ENCODE data around the gene NLRP13. TPM values are rescaled to one million over a fixed set of nuclear protein-coding genes. Genes with fewer than 3 reads are reported as not detected.

NLRP13 gene
- total and polyA plus RNA-seq, 9 of the 15 experiments (the other 6 are each of a cell fraction or from before 2014, with no cell fraction given) = not detected

DNA sequence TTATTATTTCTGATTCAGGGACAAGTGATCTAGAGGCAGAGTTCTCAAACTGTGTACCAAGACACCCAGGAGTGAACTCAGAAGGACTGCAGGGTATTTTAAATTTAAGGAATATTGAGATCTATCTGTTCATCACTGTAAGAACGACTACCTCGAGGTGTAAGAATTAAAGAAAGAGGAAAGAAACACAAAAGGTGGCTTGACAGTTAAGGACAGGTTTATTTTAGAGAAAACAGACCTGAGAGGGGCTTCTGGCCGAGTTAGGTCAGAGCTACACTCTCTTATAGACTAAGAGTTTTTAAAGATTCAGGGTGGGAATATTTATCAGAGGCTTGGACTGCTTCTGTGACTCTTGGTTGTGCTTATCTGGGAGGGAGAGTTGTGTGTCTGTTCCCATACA is 41.8 kb upstream of the NLRP13 start:
- H3K27ac ChIP-seq (ENCODE audit: extremely low read depth, low read depth, low read length) = no peak overlapping the region
- in situ Hi-C loops (cut with MboI) (no loop called here), intact Hi-C loops (cut with micrococcal nuclease) (no loop called here)
- no peak overlapping the region for H2AFZ ChIP-seq (ENCODE audit: low read depth, low read length)
- no peak overlapping the region for H3K9ac ChIP-seq (ENCODE audit: insufficient read depth in 1 of 2, low read depth in 2 of 2, low read length in 2 of 2)
- H3K9me1 ChIP-seq (ENCODE audit: control insufficient read depth, insufficient read depth, low read length) = no peaks in the 10 kb centered on the region
- TF ChIP-seq HLTF (IDR thresholded peaks at IDR 0.05) (peak; percentile 95), CHCHD3 (CRISPR knock-in tag; IDR thresholded peaks at IDR 0.05) (no peak), RBM25 (IDR thresholded peaks at IDR 0.05; ENCODE audit: low read depth, low read length, severe bottlenecking) (peak; percentile 48)
- no peaks in the 10 kb centered on the region for H4K20me1 ChIP-seq (replicated peaks; ENCODE audit: control insufficient read depth, insufficient read depth, low read length)
- no peak for DNase-seq (ENCODE audit: extremely low read depth in 1 of 4, low spot score in 3 of 4)
- no peak overlapping the region for H3K4me3 ChIP-seq
- no peaks in the 10 kb centered on the region for H3K27me3 ChIP-seq (ENCODE audit: control insufficient read depth in 2 of 2, insufficient read depth in 2 of 2, low read length in 2 of 2)
- H3K4me2 ChIP-seq (ENCODE audit: insufficient read depth, low read length) = no peak overlapping the region
- no TSS peak for BruUV-seq (replicated peaks)
- no peak for ATAC-seq
- H3K4me1 ChIP-seq (replicated peaks in 1 of 2; ENCODE audit: control insufficient read depth in 2 of 2, insufficient read depth in 2 of 2, low read length in 2 of 2) = no peaks in the 10 kb centered on the region
- H3K9me3 ChIP-seq (replicated peaks; ENCODE audit: control insufficient read depth, insufficient read depth, low read depth, low read length) = no peaks in the 10 kb centered on the region
- CTCF ChIA-PET (ENCODE audit: low intra/inter-chr PET ratio) = no interaction called here
- POLR2A ChIA-PET = no interaction called here
- no peaks in the 10 kb centered on the region for H3K79me2 ChIP-seq (ENCODE audit: control insufficient read depth, insufficient read depth, low read length)
- H3K36me3 ChIP-seq (ENCODE audit: control insufficient read depth, insufficient read depth, low read length) = no peaks in the 10 kb centered on the region
- no peak for FAIRE-seq
- 0% methylated on average over 3 of the region's 3 CpGs for WGBS (ENCODE audit: insufficient coverage, low coverage, missing lambda C conversion rate)

DNA sequence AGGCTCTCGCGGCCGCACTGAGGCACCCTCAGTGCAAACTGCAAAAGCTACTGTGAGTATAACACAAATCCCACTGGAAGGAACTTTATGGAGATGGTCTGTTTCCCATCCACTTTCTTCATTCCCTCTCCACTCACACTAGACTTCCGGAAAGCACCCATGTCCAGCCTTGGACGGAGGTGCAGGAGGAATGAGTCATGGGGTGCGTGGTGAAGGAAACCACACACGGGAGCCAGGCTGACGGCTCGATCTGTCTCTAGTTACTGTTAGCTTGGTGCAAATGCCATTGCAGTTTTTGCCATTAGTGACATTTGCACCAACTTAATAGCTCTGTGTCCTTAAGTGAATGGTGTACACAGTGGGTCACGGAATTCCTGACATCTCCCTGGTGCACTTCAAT is 30.1 kb upstream of the NLRP13 start:
- no peak for FAIRE-seq
- in situ Hi-C loops (cut with MboI) = no loop called here
- no peak overlapping the region for H3K4me3 ChIP-seq

More for the DNA sequence above, 30.1 kb upstream of the NLRP13 start:
- Histone ChIP-seq H4K20me1 (replicated peaks; ENCODE audit: control insufficient read depth, insufficient read depth, low read length) (no peaks in the 10 kb centered on the region), H3K9ac (ENCODE audit: insufficient read depth in 1 of 2, low read depth in 2 of 2, low read length in 2 of 2) (no peak overlapping the region), H3K4me1 (replicated peaks in 1 of 2; ENCODE audit: control insufficient read depth in 2 of 2, insufficient read depth in 2 of 2, low read length in 2 of 2) (no peaks in the 10 kb centered on the region), H3K27ac (ENCODE audit: extremely low read depth, low read depth, low read length) (no peak overlapping the region), H3K36me3 (ENCODE audit: control insufficient read depth, insufficient read depth, low read length) (no peaks in the 10 kb centered on the region), H3K9me1 (ENCODE audit: control insufficient read depth, insufficient read depth, low read length) (no peaks in the 10 kb centered on the region), H3K9me3 (replicated peaks; ENCODE audit: control insufficient read depth, insufficient read depth, low read depth, low read length) (no peaks in the 10 kb centered on the region), H2AFZ (ENCODE audit: low read depth, low read length) (no peak overlapping the region), H3K4me2 (ENCODE audit: insufficient read depth, low read length) (no peak overlapping the region), H3K27me3 (ENCODE audit: control insufficient read depth in 2 of 2, insufficient read depth in 2 of 2, low read length in 2 of 2) (peaks cover 6 to 21% of the 10 kb centered on the region in 2 experiments; a peak in 4 of 5 replicates), H3K79me2 (ENCODE audit: control insufficient read depth, insufficient read depth, low read length) (no peaks in the 10 kb centered on the region)
- 1% methylated on average over 10 of the region's 10 CpGs for WGBS (ENCODE audit: insufficient coverage, low coverage, missing lambda C conversion rate)
- no peak for TF ChIP-seq HIVEP1 (CRISPR knock-in tag; IDR thresholded peaks at IDR 0.05)
- TF ChIP-seq, protein P1, sequence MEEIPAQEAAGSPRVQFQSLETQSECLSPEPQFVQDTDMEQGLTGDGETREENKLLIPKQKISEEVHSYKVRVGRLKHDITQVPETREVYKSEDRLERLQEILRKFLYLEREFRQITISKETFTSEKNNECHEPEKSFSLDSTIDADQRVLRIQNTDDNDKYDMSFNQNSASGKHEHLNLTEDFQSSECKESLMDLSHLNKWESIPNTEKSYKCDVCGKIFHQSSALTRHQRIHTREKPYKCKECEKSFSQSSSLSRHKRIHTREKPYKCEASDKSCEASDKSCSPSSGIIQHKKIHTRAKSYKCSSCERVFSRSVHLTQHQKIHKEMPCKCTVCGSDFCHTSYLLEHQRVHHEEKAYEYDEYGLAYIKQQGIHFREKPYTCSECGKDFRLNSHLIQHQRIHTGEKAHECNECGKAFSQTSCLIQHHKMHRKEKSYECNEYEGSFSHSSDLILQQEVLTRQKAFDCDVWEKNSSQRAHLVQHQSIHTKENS (CRISPR knock-in tag; IDR thresholded peaks at IDR 0.05) = no peak
- TF ChIP-seq JUND (IDR thresholded peaks at IDR 0.05; ENCODE audit: borderline replicate concordance, low read depth, low read length) = no peak
- no peak for TF ChIP-seq JUND (tag; IDR thresholded peaks at IDR 0.05; ENCODE audit: borderline replicate concordance, low read depth, low read length)
- TF ChIP-seq, protein P2, sequence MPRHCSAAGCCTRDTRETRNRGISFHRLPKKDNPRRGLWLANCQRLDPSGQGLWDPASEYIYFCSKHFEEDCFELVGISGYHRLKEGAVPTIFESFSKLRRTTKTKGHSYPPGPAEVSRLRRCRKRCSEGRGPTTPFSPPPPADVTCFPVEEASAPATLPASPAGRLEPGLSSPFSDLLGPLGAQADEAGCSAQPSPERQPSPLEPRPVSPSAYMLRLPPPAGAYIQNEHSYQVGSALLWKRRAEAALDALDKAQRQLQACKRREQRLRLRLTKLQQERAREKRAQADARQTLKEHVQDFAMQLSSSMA (CRISPR knock-in tag; IDR thresholded peaks at IDR 0.05) = no peak
- no peak for TF ChIP-seq DACH1 (IDR thresholded peaks at IDR 0.05; ENCODE audit: partially characterized antibody)
- TF ChIP-seq MTA2 (IDR thresholded peaks at IDR 0.05; ENCODE audit: low read depth) = no peak
- no peak for TF ChIP-seq RFX5 (IDR thresholded peaks at IDR 0.05; ENCODE audit: low read depth, low read length)
- ATAC-seq (no peak), DNase-seq (ENCODE audit: extremely low read depth in 1 of 4, low spot score in 3 of 4) (no peak)
- no TSS peak for BruUV-seq (replicated peaks)
- CTCF ChIA-PET (ENCODE audit: low intra/inter-chr PET ratio) = no interaction called here
- intact Hi-C loops (cut with micrococcal nuclease) = no loop called here
- POLR2A ChIA-PET = no interaction called here
